HL-60 (cell line): Measurements from ENCODE around the gene ZNF385D.

Experiments
- POLR2AphosphoS5 ChIP-seq: IDR thresholded peaks from 2 replicates; pipeline ENCODE4 v1.6.1; 2012; ENCODE audit warnings: low read depth
- SPI1 ChIP-seq: IDR thresholded peaks from 2 replicates; pipeline ENCODE4 v1.6.1; 2012; ENCODE audit warnings: low read depth, mild to moderate bottlenecking, borderline replicate concordance
- TF ChIP-seq, protein P1 (sequence below): IDR thresholded peaks from one replicate; pipeline ENCODE4 v1.5.1; 2011; ENCODE audit warnings: low read length, control low read depth, inconsistent platforms; ENCODE audit not compliant: insufficient read depth
- TF ChIP-seq, protein P2 (sequence below): IDR thresholded peaks from 2 replicates; pipeline ENCODE4 v1.6.1; 2012; ENCODE audit warnings: low read depth; ENCODE audit not compliant: insufficient replicate concordance

DNA sequence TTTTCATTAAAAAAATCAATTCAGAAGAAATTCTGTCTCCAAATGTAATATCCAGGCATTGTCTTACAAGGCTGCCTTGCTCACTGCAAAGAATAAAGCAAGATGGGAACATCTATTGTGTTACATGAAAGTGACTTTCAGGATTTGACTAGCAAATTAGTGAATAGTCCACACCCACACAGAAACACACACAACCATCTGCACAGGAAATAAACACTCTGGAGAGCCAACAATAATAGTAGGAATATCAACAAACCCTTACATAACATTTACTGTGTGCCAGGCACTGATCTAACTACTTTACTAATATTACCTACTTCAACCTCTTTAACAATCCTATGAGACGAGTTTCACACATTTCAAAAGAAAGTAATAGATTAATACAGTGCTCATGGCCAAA lies 28.9 kb upstream of the ZNF385D start:
- TF ChIP-seq, protein P1, sequence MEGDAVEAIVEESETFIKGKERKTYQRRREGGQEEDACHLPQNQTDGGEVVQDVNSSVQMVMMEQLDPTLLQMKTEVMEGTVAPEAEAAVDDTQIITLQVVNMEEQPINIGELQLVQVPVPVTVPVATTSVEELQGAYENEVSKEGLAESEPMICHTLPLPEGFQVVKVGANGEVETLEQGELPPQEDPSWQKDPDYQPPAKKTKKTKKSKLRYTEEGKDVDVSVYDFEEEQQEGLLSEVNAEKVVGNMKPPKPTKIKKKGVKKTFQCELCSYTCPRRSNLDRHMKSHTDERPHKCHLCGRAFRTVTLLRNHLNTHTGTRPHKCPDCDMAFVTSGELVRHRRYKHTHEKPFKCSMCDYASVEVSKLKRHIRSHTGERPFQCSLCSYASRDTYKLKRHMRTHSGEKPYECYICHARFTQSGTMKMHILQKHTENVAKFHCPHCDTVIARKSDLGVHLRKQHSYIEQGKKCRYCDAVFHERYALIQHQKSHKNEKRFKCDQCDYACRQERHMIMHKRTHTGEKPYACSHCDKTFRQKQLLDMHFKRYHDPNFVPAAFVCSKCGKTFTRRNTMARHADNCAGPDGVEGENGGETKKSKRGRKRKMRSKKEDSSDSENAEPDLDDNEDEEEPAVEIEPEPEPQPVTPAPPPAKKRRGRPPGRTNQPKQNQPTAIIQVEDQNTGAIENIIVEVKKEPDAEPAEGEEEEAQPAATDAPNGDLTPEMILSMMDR = no peak
- TF ChIP-seq POLR2AphosphoS5 (no peak), SPI1 (no peak)
- TF ChIP-seq, protein P2, sequence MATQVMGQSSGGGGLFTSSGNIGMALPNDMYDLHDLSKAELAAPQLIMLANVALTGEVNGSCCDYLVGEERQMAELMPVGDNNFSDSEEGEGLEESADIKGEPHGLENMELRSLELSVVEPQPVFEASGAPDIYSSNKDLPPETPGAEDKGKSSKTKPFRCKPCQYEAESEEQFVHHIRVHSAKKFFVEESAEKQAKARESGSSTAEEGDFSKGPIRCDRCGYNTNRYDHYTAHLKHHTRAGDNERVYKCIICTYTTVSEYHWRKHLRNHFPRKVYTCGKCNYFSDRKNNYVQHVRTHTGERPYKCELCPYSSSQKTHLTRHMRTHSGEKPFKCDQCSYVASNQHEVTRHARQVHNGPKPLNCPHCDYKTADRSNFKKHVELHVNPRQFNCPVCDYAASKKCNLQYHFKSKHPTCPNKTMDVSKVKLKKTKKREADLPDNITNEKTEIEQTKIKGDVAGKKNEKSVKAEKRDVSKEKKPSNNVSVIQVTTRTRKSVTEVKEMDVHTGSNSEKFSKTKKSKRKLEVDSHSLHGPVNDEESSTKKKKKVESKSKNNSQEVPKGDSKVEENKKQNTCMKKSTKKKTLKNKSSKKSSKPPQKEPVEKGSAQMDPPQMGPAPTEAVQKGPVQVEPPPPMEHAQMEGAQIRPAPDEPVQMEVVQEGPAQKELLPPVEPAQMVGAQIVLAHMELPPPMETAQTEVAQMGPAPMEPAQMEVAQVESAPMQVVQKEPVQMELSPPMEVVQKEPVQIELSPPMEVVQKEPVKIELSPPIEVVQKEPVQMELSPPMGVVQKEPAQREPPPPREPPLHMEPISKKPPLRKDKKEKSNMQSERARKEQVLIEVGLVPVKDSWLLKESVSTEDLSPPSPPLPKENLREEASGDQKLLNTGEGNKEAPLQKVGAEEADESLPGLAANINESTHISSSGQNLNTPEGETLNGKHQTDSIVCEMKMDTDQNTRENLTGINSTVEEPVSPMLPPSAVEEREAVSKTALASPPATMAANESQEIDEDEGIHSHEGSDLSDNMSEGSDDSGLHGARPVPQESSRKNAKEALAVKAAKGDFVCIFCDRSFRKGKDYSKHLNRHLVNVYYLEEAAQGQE = no peak
